Testis (tissue), 3 donors: Measurements from ENCODE around the gene ALG8. TPM values are rescaled to one million over a fixed set of nuclear protein-coding genes. Genes with fewer than 3 reads are reported as not detected.

Source experiments
- DNase-seq: peaks from one replicate; pipeline ENCODE4 v3.0.0-alpha.2; 2019
- H3K27ac ChIP-seq, 2 donors: fragments of 200-600 bp; sonication (generic); one replicate each; pipeline ENCODE4 v1.5.1; 2019
- H3K27me3 ChIP-seq: fragments of 200-600 bp; sonication (generic); one replicate; pipeline ENCODE4 v1.5.1; 2019
- H3K36me3 ChIP-seq: fragments of 200-600 bp; sonication (generic); one replicate; pipeline ENCODE4 v1.5.1; 2017; ENCODE audit warnings: low read depth; ENCODE audit errors: missing control alignments
- H3K4me1 ChIP-seq: fragments of 200-600 bp; sonication (generic); one replicate; pipeline ENCODE4 v1.5.1; 2019
- H3K4me3 ChIP-seq, 2 donors: fragments of 200-600 bp; sonication (generic); one replicate each; pipeline ENCODE4 v1.5.1; 2017 to 2019
- H3K9me3 ChIP-seq: fragments of 200-600 bp; sonication (generic); one replicate; pipeline ENCODE4 v1.5.1; 2017
- CTCF ChIP-seq, 3 experiments: fragments of 450-650 bp in 2 of 3; fragments of 200-600 bp in 1 of 3; sonication (generic) in 1 of 3; IDR thresholded peaks; one replicate each; pipeline ENCODE4 v1.5.1; 2016 to 2019; ENCODE audit warnings: antibody characterized with exemption in 3 of 3, mild to moderate bottlenecking in 2 of 3, moderate library complexity in 1 of 3
- POLR2A ChIP-seq: fragments of 450-650 bp; IDR thresholded peaks from one replicate; pipeline ENCODE4 v1.6.1; 2017; ENCODE audit warnings: antibody characterized with exemption, mild to moderate bottlenecking, moderate library complexity
- WGBS, 2 donors: methylation state at CpG; one replicate each; pipeline ENCODE4 v1.1.5; 2018; 5-methylcytosine and 5-hydroxymethylcytosine counted together
- intact Hi-C: fragments of 100-400 bp; cut with DNase I; formaldehyde crosslinking; loops from one replicate; pipeline ENCODE4 v1.15.1; 2023; ENCODE audit warnings: low total_unique reads
- polyA plus RNA-seq: library from polyadenylated mRNA; stranded (reverse); fragments of 350-450 nt; fragmentation: Illumina TruSeq; extraction: RNeasy Lipid Tissue Mini Kit (QIAGEN cat#74804); gene quantifications from one replicate; pipeline ENCODE4 v1.2.3, GENCODE V29; 2014; ENCODE audit warnings: low read depth, low replicate concordance; ENCODE audit not compliant: insufficient read depth
- small RNA-seq, 2 donors: library from RNA; depleted of rRNA; stranded (forward); fragments of <200 nt; gene quantifications; one replicate each; pipeline ENCODE3, GENCODE V24; 2016
- total RNA-seq, 2 donors: library from RNA; depleted of rRNA; stranded (reverse); fragments of >200 nt; gene quantifications; one replicate each; pipeline ENCODE4 v1.2.3, GENCODE V29; 2016

The ALG8 gene
- total and polyA plus RNA-seq, 3 donors from 2014 or later: 61.2 to 115 (median 61.5) TPM

GRCh38 chr11:78057462-78058055 lies 81.9 kb downstream of the ALG8 start:
- Histone ChIP-seq H3K4me3 (no peak overlapping the region), H3K36me3 (no peaks in the 10 kb centered on the region), H3K27ac (no peak overlapping the region), H3K27me3 (no peaks in the 10 kb centered on the region), H3K9me3 (no peaks in the 10 kb centered on the region), H3K4me1 (peaks cover 10% of the 10 kb centered on the region)
- DNase-seq: no peak
- 77 to 86% methylated on average over 10 of the region's 10 CpGs for WGBS, 2 donors
- intact Hi-C loops: no loop called here
- TF ChIP-seq CTCF (IDR thresholded peaks at IDR 0.05): no peak
- TF ChIP-seq POLR2A: no peak

- Histone ChIP-seq H3K36me3 (no peaks in the 10 kb centered on the region), H3K9me3 (no peaks in the 10 kb centered on the region), H3K4me3 (no peak overlapping the region), H3K4me1 (peaks cover 1% of the 10 kb centered on the region), H3K27me3 (no peaks in the 10 kb centered on the region), H3K27ac (no peak overlapping the region)
- intact Hi-C loops: no loop called here
- WGBS, 2 donors: 57 to 59% methylated on average over 2 to 3 of the region's 3 CpGs
- TF ChIP-seq POLR2A: no peak
- no peak for TF ChIP-seq CTCF (IDR thresholded peaks at IDR 0.05)
- no peak for DNase-seq
These were observed 83.3 kb downstream of the ALG8 start for GRCh38 chr11:78056093-78056492.

- WGBS, 2 donors: 85 to 95% methylated on average over 4 of the region's 4 CpGs
- intact Hi-C loops: no loop called here
- no peak for TF ChIP-seq CTCF (IDR thresholded peaks at IDR 0.05)
- TF ChIP-seq POLR2A: no peak
- Histone ChIP-seq H3K9me3 (no peaks in the 10 kb centered on the region), H3K36me3 (no peaks in the 10 kb centered on the region), H3K27me3 (no peaks in the 10 kb centered on the region), H3K4me3 (no peak overlapping the region), H3K27ac (no peak overlapping the region), H3K4me1 (no peaks in the 10 kb centered on the region)
- no peak for DNase-seq
These were observed 84.5 kb downstream of the ALG8 start for GRCh38 chr11:78054971-78055370.

- intact Hi-C loops: no loop called here
- H3K27me3 ChIP-seq: no peaks in the 10 kb centered on the region
- WGBS, 2 donors: 87 to 88% methylated on average over 6 of the region's 6 CpGs
- H3K36me3 ChIP-seq: no peaks in the 10 kb centered on the region
- TF ChIP-seq CTCF (IDR thresholded peaks at IDR 0.05) (no peak), POLR2A (no peak)
- no peaks in the 10 kb centered on the region for H3K4me1 ChIP-seq
- no peaks in the 10 kb centered on the region for H3K9me3 ChIP-seq
- H3K27ac ChIP-seq: no peak overlapping the region
- H3K4me3 ChIP-seq: no peak overlapping the region
- no peak for DNase-seq
These were observed 88.2 kb downstream of the ALG8 start for GRCh38 chr11:78050964-78051831.

Small RNAs within 50 kb of the gene (small RNA-seq; reads per million reads assigned to genes)
- gene RNU6-126P: 0 reads per million in 2 donors

Other genes with a start within 250 kb of the ALG8 start
- gene INTS4, start 145.0 kb downstream of the ALG8 start, total RNA-seq: 10 to 100 TPM; 37.4 to 48.2 TPM
- 20.2 TPM for gene INTS4, start 145.0 kb downstream of the ALG8 start, polyA plus RNA-seq
- 1 to 10 TPM in 1 of 2 donors, under 1 TPM in 1; 0.71 to 1.4 TPM for gene KCTD14, start 116.3 kb downstream of the ALG8 start, total RNA-seq
- gene KCTD14, start 116.3 kb downstream of the ALG8 start, polyA plus RNA-seq: 3.8 TPM
- gene THRSP, start 75.8 kb downstream of the ALG8 start, total RNA-seq: under 1 TPM in 1 of 2 donors, not detected in 1; 0.31 TPM
- gene THRSP, start 75.8 kb downstream of the ALG8 start, polyA plus RNA-seq: 0.37 TPM
- gene NDUFC2, start 59.8 kb downstream of the ALG8 start, total RNA-seq: 100 to 1,000 TPM in 1 of 2 donors, 10 to 100 TPM in 1; 94.7 to 105 TPM
- 210 TPM for gene NDUFC2, start 59.8 kb downstream of the ALG8 start, polyA plus RNA-seq
- 10 to 100 TPM; 14.2 to 14.7 TPM for gene KCTD21, start 49.0 kb upstream of the ALG8 start, total RNA-seq
- gene KCTD21, start 49.0 kb upstream of the ALG8 start, polyA plus RNA-seq: 10.2 TPM
- 10 to 100 TPM; 25.8 to 33.5 TPM for gene USP35, start 49.3 kb upstream of the ALG8 start, total RNA-seq
- gene USP35, start 49.3 kb upstream of the ALG8 start, polyA plus RNA-seq: 10.5 TPM